HG02840 (cell line): ENCODE data around the gene TBCK.
"Not testable (repeated sequence)": the region's sequence is repeated elsewhere in the genome, so short reads cannot be mapped to it uniquely, and the experiment has no call there.

Experiments
- ATAC-seq: cut with Tn5 transposase; IDR thresholded peaks from one replicate; pipeline ENCODE4 v1.9.1; 2021; ENCODE audit warnings: mild to moderate bottlenecking, moderate library complexity, moderate number of reproducible peaks; ENCODE audit not compliant: unreplicated experiment, low FRiP score

The TBCK gene

DNA sequence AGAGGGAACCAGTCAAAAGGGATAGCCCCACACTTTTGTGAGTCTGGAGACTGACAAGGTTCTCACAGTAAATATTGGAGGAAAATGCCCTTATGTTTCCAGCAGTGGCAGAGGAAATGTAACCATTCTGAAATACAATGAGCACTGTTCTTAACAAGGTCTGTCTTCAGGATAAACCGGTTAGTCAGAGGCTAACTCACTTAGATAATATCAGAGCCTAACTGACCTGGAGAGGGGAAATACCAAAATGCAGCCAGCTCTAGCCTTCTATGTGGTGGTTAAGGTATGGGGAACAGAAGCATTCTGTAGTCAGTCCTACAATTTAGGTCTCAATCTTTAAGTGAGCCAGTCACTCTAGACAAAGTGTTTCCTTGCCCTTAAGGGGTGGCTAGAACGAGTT, 70.8 kb downstream of the TBCK start:
- no peak for ATAC-seq

DNA sequence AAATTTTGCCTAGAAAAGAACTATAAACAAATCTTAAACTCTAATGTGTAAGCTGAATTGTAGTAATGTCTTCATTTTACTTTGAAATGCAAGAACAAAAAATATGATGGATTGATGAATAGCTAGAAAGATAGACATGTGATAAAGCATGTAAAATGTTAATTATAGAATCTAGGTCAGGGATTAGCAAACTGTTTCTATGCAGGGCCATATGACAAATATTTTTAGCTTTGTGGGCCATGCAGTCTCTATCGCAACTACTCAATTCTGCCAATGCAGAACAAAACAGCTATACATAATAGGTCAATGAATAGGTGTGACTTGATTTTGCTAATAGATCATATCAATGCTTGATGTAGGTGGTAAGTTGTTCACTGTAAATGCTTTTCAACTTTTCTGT, 75.3 kb downstream of the TBCK start:
- no peak for ATAC-seq

DNA sequence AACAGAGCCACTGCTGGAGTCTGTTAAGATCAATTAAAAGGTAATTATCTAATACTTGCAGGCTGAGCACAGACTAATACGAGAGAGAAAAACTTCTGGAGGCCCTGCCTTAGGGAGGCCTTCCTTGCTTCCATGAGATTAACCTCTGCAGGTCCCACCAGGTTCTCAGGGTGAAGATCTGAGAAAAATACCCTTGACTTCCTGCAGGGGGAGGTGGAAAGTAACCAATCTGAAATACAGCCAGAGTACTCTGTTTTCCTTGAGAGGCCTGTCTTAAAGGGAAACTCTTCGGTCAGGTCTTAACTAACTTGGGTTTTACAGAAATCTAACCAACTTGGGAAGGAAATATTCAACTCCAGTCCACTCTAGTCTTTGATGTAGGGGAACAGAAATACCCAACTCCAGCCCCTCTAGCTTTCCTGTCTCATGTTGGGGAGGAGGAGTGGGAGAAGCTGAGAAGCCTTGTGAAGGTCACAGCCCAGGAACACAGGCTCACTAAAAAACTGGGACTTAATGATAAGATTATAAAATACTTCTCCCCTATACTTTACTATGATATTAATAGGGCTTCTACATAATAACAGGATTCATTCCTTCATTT, 77.1 kb downstream of the TBCK start:
- peak; percentile 64 for ATAC-seq

DNA sequence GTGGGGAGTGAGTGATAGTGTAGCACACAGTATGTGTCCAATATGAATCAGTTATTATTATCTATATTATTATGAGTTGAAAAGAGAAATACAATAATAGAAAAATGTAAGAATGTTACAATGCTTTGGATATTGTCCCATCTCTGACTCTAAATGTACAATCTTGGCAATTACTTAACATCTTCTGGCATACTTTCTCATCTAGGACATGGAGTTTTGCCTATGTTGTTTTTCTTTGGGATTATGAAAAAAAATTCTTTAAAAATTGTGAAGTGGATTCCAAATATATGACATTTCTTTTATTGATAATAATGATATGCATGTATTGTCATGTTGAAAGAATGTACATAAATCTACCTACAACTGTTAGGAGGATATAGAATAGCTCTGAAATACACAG, 84.1 kb downstream of the TBCK start:
- ATAC-seq = no peak

DNA sequence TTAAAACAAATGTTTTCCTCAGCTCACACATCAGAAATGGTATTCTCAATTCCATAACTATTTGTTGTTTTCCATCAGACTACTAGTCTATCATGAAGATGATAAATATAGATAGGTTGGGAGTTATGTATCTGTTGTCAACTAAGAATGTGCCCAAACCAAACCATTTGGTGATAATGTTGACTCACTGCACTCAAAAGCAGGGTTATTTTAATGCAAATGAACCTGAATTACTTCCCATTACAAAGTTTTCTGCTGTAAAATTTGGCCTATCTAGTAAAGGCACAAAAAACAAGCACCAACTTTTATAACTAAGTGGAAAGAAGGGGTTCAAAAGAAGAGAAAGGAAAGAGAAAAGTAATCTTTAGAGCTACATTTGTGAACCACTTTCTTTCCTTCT, 93.5 kb downstream of the TBCK start:
- ATAC-seq = no peak

DNA sequence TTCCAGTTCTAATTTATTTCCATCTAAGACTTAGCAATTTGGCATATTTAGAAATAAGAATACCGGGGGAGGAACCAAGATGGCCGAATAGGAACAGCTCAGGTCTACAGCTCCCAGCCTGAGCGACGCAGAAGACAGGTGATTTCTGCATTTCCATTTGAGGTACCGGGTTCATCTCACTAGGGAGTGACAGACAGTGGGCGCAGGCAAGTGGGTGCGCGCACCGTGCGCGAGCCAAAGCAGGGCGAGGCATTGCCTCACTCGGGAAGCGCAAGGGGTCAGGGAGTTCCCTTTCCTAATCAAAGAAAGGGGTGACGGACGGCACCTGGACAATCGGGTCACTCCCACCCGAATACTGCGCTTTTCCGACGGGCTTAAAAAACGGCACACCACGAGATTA, 102.7 kb downstream of the TBCK start:
- ATAC-seq = not testable (repeated sequence)

DNA sequence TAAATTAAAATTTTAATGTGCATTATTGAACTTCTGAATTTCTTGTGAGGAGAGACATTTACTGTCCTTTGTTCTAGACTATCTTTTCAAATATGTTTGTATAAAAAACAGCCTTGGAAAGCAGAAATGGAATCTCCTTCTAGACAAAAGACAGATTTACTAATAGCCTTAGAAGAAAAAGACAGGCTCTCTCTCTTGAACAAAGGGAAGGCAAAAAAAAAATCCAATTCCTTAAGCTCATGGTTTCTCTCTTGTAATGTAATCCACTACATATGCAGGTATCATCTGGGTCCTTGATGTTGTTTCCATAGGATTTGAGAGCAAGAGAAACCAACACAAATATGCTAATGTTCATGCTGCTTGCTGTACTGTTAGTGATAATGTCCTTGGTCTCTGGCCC, 106.0 kb downstream of the TBCK start:
- no peak for ATAC-seq

DNA sequence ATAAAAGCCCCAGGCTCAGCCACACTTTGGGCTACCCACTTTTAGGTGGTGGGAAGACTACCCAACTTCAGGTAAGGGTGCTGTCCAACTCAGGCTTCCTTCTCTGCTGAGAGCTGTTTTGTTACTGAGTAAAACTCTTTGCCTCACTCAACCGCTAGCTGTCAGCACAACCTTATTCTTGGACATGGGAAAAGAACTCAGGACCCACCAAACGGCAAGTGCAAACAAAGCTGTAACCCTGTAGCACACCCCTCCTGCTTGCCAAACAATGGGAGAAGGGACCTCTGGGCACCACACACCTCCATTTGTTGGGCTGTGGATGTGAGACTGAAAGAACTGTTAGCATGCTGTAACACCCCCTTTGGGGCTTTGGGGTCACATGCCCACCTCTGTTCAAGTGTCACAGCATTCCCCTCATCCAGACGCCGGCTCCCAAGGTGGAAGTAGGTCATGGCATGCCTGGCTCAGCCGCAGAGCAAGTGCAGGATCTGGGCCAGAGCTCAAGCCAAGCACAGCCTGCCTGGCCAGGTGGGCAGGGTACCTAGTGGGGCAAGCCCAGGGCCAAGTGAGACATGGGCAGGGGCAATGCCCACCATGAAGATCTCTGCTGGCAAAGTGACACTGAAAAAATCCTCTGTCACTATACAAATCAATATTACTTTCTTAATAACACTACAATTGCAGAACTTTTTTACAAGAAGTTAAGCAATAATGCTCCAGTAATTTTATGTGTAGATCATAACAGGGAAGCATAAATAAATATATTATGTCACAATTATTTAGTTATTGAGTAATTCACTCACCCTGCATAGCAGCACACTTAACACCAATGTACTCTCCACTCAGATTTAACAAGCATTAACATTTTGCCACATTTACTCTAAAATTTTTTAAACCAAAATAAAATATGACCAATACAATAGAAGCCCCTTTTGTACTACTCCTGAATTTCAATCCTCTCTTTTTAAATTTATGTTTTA, 107.2 kb downstream of the TBCK start:
- ATAC-seq = no peak

DNA sequence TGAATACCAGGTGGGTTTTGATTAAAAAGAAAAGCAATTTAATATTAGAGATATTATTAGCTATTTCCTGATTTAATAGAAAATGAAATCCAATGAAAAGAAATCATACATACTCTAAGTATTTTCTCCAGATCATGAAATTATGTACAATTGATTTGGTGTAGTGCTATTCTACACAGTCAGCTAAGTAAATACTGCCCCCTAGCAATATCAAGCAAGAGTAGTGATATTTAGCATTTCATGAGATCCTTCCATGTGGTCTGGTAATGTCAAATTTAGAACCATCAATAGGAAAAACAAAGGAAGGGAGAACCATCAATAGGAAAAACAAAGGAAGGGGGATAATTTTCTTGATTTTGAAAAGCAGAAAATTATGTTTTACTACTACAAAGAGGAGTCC, 114.6 kb downstream of the TBCK start:
- ATAC-seq = no peak

DNA sequence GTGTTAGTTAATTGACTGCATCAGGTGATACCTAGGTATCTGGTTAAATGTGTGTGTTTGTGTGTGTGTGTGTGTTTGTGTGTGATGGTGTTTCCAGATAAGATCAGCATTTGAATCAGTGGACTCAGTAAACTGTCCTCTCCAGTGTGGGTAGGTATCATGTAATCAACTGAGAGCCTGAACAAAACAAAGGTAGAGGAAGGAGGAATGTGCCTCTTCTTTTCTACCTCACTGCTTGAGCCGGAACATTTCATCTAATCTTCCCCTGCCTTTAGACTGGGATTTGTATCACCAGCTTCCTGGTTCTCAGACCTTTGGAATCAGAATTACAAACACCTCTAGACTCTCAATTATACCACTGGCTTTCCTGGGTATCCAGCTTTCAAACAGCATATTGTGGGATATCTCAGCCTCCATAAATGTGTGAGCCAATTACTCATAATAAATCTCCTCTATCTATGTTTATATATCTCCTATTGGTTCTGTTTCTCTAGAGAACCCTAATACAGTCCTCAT, 120.5 kb downstream of the TBCK start:
- ATAC-seq = no peak

DNA sequence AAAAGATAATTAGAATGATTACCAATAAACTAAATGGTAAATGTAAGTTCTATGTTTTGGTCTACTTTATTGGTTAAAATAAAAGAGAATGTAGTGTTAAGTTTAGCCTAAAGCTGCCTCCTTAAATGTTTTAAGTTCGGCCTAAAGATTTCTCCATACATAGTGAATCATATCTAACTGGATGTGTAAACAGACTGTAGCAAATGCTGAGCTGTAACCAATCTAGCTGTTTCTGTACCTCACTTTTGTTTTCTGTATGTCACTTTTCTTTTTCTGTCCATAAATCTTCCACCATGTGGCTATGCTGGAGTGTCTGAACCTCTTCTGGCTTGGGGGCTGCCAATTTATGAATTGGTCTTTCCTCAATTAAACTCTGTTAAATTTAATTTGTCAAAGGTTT, 121.2 kb downstream of the TBCK start:
- ATAC-seq = no peak

DNA sequence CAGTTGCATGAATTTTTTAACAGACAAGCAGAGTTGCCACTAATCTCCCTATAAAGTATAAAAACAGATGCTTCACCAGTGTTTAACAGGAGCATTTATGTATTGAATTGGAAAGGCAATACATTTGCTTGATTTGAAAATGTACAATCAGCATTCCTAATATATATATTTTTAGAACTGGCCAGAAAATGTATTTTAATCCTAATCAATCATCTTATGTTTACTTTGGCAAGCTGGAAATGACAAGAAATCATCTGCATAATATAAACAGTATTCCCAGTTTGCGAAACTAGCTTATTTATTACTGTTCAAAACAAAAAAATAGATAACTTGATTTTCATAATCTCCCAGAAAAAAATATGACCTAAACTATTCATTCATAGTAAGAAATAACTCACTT, 123.9 kb downstream of the TBCK start:
- ATAC-seq = no peak

DNA sequence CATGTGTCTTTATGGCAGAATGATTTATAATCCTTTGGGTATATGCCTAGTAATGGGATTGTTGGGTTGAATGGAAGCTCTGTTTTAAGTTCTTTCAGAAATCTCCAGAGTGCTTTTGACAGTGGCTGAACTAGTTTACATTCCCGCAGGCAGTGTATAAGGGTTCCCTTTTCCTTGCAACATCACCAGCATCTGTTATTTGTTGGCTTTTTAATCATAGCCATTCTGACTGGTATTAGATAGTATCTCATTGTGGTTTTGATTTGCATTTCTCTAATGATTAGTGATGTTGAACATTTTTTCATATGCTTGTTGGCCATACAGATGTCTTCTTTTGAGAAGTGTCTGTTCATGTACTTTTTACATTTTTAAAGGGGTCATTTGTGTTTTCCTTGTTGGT, 129.8 kb downstream of the TBCK start:
- ATAC-seq = no peak

DNA sequence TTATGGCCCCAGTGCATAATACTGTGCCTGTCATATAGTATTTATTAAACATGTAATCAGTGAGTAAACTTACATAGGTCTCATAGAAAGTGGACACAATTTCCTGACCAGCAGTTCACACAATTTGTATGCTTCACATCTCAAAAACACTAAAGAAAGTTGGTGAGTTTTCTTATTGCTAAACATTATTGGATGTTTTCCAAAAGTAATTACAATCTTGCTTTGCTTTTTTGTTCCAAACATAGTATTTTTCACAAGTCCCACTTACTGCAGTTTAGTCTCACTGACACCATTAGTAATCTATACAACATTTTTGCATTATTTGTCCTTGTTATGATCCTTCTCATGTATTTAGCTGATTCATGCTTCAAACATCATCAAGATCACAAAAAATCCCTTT, 132.5 kb downstream of the TBCK start:
- no peak for ATAC-seq

DNA sequence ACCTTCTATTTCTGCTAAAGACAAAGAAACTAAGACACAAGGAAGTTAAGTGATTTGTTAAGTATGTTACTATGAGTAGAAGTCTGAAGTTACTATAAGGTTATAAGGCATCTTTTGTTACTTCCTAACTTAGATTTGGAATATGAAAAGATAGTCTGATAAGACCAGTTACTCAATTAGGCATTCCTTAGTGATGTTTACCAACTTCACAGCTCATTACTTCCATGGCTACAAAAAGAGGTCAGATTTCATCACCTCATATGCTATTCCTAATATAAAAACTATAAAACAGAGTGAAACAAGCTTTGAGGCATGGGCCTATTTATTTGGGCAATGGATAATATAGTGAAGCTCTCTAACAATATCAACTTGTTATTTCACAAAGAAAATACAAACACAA, 143.1 kb downstream of the TBCK start:
- no peak for ATAC-seq

DNA sequence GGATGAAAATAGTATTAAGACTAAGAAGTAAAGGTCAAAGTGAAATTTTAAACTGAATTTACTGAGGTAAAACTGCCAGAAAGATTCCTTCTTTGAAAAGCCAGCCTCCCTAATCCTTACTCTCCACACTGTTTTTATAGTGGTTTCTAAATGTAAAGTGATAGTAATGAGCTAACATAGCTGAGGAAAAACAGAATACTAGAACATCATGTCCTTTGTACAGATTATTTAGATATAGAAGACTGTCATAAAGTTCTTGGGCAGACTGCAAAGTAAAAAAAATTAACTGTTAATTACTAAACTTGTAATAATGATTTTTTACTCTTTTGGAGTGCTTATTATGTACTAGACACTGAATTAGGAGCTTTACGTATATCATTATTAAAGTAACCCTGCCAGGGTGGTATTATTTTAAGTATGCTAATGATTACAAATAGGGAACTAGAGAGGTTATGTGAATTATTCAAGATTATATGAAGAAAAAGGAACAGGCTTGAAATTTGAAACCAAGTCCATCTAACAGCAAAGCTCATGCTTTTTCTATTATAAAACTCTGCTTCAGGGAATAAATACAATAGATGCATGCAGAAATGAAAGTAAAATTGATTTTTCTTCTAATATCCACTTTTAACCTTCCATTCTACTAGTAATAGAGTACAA, 150.5 kb downstream of the TBCK start:
- no peak for ATAC-seq

DNA sequence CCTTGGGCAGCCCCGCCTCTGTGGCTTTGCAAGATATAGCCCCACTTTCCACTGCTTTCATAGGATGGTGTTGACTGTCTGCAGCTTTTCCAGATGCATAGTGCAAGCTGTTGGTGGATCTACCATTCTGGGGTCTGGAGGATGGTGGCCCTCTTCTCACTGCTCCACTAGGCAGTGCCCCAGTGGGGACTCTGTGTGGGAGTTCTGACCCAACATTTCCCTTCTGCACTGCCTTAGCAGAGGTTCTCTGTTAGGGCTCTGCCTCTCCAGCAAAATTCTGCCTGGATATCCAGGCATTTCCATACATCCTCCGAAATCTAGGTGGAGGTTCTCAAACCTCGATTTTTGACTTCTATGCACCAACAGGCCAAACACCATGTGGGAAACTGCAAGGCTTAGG, 153.7 kb downstream of the TBCK start:
- ATAC-seq = no peak

DNA sequence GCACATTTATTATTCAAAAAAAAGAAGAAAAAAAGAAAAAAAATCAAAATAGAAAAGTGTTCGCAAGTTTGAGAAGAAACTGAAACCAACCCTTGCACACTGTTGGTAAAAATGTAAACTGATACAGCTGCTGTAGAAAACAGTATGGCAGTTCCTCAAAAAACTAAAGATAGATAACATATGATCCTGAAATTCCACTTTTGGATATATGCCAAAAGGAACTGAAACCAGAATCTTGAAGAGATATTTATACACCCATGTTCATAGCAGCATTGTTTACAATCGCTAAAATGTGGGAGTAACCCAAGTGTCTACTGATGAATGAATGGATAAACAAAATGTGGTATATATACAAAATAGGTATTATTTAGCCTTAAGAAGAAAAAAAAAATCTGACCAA, 155.4 kb downstream of the TBCK start:
- no peak for ATAC-seq

DNA sequence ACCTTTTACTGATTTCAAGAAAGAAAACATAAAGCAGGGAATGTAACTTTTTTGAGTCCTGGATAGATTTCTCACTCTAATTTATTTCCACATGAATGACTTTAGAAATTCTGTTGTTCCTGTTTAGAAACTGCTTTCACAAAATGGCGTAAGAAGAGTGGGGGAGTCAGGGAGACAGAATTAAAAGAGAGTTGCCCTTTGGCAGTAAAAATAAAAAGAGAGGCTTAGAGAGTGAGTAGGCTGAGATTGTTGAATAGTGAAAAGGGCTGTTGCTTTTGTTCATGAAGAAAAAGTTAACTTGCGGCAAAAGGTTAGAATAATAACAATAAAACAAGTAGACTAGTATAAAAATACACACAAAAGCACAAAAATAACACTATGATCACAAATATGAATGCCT, 166.1 kb downstream of the TBCK start:
- ATAC-seq = no peak

DNA sequence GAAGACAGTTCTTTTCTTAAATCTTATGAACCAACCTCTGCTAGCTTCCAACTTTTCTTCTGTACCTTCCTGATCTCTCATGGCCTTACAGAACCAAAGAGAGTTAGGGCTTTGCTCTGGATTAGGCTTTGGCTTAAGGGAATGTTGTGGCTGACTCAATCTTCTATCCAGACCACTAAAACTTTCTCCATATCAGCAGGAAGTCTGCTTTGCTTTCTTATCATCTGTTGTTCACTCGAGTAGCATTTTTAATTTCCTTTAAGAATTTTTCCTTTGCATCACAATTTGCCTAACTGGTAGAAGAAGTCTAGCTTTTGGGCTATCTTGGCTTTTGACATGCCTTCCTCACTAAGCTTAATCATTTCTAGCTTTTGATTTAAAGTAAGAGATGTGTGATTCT, 167.0 kb downstream of the TBCK start:
- no peak for ATAC-seq

DNA sequence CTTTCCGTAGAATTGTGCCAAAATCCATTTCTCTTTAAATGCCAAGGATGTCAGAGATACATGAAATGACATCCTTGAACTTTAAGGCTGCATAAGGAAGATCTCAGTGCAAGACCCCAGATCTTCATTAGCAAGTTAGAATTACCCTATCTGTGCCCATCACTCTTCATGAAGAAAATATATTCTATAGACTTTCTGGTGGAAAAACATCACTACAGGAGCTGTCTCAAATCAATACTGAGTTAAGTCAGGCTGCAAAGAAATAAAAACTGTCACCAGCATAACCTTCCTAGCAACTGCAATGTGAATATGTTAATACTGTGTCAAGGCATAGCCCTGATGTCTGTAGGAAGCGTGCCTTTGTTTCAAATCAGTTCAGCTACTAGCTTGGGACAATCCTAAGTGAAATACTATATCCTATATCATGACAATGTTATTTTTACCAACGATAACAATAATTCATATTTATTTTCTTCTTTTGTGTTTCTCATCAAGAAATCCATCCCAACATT, 173.3 kb downstream of the TBCK start:
- no peak for ATAC-seq
